HT1080 (cell line): Measurements from ENCODE around the gene NPAS3. TPM values are rescaled to one million over a fixed set of nuclear protein-coding genes. Genes with fewer than 3 reads are reported as not detected.
A peak's percentile ranks its signal among the peaks of the same experiment; 100 is the strongest.

ENCODE experiments used
- DNase-seq: peaks from one replicate; pipeline ENCODE4 v3.0.0-alpha.2; 2015; ENCODE audit warnings: low read depth
- total RNA-seq: library from RNA; depleted of rRNA; stranded (reverse); fragments of >200 nt; shearing (Covaris generic); gene quantifications from 2 replicates; pipeline ENCODE4 v1.2.3, GENCODE V29; 2014

The NPAS3 gene
- total RNA-seq, 1 experiment from 2014 or later = 0.18 TPM

- no peak for DNase-seq
Measured at GRCh38 chr14:33249233-33249820, 310.6 kb downstream of the NPAS3 start.

DNA sequence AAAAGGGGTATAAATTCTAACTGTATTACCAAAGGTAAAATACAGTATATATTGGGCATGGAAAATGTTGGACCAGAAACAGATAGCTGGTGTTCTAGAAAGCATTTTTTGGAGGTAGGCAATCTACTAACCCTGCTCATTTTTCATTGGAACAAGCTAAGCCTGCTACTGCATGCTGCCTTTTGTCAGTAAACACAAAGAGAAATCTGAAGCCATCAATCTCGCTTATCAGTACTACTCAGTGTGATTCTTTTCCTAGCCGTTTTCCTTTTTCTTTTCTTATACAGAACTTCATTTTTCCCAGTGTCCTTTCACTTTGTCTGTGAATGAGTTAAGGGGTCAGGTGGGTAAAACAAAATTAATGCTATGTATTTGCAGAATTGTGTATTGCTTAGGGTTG, 312.3 kb downstream of the NPAS3 start:
- no peak for DNase-seq

DNA sequence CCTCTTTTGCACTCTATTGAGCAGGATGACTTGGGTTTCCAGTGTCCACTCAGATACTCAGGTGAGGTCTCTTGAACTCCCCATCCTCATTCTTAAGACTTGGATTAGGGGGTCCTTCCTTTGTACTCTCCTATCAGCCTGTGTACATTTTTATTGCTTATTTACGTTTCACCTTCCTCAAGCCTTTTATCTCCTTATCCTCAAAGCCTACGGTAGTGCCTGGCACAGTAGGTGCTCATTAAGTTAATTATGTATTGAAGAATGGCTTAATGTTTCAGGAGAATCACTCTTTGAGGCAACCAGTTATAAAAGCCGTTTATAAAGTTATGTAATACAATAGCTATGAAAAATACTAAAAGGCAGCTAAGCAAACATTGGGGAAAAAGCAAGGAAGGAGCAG, 315.7 kb downstream of the NPAS3 start:
- no peak for DNase-seq

DNA sequence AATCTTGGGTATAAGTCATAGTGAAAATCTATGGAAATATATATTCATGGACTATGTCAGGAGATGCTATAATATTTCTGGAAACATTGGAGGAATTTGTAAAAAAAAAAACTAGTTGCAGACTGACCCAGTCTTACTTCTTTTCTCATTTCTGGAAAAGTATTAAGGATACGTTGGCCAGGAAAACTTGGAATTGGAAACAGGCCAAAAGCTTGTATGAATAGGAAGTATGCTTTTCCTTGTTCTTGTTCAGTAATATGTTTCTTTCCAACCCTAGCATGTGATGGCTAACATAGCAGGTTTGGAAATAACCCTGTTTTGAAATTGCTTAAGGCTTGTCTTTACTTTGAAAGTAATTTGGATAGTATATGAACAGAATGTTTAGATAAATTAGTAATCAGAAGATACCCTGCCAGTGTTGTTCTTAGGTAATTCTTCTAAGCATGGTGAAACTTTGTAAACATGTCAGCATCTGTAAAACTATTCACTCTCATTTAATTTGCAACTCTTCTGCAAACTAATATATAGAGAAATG, 316.2 kb downstream of the NPAS3 start:
- DNase-seq = no peak

- DNase-seq = no peak
Measured at GRCh38 chr14:33257796-33258195, 319.1 kb downstream of the NPAS3 start.

- no peak for DNase-seq
Measured at GRCh38 chr14:33259764-33260163, 321.1 kb downstream of the NPAS3 start.

DNA sequence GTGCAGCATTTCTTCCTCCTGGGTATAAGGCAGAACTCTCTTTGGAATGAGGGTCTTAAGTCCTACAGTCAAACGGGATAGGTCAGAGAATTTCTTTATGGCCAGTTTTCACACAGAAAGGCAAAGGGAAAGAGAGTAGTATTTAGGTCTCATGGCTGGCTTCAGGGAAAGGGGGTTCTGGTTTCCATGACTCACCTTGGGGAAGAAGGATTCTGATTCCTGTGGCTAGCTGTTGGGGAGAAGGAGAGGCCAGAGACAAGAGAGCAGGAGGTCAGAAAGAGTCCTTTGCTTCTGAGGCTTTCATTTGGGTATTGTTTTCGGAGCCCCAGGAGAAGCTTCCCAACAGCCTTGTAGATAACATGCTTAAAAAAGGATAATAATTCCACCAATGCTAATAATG, 332.5 kb downstream of the NPAS3 start:
- DNase-seq = peak; percentile 17

GRCh38 chr14:33271891-33272290, 333.2 kb downstream of the NPAS3 start:
- no peak for DNase-seq

GRCh38 chr14:33273978-33274377, 335.3 kb downstream of the NPAS3 start:
- DNase-seq = peak; percentile 0

- DNase-seq = no peak
Measured at GRCh38 chr14:33275879-33276278, 337.2 kb downstream of the NPAS3 start.

DNA sequence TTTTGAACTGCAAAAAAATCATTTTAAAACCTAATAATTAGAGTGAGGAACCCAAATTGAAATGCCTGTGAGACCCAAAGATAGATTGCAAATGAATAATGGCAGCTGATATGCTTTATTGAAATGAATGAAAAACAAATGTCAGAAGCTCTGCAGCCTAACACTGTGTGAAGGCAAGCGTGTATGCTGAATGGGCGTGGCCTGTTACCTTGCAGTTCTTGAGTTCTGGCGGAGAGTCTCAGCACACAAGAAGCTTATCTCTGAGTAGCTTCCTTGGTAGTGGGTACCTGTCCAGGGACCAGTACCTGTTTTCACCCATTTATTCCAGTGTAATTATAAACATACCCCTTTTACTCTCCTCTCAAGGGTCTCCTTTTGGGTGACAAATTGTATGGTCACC, 341.2 kb downstream of the NPAS3 start:
- DNase-seq = no peak

DNA sequence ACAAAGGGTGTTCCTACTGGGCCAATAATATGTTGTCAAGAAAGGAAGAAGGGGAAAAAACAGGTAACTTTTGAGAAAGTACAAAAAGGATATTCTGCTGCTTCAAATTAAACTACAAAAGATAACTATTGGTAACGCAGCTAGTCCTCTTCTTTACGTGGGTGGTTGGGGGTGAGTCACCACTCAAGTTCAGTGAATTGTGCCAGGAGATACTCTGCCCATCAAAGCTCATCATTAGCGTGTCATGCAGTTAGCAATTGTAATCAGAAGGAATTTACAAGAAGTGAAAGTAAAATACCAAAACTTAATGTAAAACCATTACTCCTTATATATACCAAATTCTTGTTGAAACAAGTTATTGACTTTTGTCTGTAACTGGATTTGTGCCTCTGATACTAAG, 342.0 kb downstream of the NPAS3 start:
- DNase-seq = peak; percentile 10

GRCh38 chr14:33282331-33283230, 343.9 kb downstream of the NPAS3 start:
- no peak for DNase-seq

DNA sequence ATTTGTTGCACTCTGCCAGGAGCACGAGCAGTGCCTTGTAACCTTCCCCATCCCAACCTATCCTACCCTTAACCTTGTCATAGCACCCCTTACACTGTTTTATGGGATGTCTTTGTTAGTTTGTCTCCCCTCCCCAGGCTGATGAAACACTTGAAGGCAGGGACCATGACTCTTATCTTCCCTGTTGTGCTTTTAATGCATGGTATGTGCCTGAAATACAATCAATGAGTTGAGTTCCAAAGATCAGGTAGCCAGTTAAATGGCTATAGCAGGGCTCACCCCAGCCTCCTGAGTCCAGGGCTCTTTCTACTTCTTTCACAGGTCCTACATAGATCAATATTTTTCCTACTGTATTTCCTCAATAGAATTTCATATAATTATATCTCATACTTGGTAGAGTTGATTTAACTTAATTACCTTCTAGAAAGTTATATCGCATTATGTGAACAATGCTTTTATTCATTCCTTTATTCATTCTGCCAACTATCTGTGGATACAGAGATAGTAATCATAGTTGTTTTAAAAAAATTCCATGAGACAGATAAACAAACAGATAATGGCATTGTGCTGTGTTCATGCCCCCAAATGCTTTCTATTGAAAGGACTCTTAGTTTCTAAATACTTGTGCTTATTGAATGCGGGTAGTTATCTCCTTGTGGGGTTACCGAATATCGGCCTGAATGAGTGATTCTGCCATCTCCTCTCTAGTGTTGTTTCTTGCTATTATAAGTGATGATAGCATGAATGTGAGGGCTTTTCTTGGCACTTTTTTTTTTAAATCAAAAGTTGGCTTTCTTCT, 347.4 kb downstream of the NPAS3 start:
- no peak for DNase-seq

DNA sequence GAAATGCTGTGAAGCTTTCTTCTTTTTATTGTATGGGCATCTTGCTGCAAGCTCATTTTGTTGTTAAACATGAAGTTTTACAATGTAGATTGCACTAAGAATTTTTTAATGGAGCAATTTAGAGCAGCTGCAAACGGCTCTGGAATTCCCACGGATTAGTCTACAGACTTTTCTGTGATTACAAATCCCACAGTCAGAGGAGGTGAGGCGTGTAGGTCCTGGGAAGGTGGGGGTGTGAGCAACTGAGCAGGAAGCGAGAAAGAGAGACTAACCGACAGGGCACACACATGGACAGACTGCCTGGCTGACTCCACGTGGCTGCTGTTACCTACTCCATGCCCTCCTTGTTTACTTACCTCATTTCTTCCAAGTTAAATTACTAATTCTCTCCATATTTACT, 348.5 kb downstream of the NPAS3 start:
- DNase-seq = no peak

DNA sequence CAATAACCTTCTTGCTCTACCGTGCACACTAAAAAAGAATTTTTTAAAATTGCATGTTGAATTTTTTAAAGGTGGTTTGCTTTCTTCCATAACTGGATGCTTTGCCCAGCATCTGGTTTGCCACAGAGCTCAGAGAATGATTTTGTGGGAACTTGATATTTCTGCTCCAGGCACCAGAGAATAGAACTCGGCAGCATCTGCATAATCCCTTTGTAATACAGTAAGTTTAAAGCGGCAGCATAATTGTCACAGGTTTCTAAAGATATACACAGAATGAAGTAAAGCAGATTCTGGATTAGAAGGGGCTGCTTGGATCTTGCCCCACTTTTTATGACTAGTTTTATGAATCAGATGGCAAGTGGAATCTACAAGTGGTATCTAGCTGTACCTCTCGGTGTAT, 352.0 kb downstream of the NPAS3 start:
- no peak for DNase-seq

GRCh38 chr14:33291529-33292104, 352.9 kb downstream of the NPAS3 start:
- no peak for DNase-seq

DNA sequence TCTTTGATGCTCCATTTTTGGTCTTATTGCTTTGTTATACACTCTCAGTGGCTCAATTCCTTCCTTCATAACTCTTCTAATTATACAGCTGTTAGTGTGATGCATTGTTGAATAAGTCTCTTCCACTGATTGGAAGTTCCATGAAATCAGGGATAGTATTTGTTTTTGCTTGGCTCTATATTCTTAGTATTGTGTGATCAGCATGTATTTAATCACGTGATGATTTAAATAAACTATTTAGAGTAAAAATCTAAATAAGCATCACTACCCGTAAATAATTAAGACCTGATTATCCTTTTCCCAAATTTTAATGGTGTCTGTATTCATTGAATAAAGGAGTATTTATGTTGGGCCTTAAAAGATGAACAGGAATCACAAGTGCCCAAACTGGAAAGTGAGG, 355.7 kb downstream of the NPAS3 start:
- no peak for DNase-seq

DNA sequence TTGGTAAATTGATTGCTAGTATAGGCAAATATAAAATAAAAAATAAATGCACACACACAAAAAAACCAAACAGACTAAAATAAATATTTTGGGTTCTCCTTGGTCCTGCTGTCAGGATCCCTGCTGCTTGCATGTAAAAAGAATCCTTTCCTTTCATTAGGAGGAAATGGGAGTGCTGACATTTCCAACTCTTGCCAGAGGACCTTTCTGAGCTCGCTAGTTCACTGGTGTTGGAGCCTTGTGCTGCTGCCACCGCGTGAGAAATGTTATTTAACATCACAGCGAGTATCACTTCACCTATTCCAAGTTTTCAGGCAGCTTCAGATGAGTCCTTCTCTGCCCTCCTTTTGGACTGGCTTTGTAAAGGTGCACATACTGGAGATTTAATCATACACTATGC, 358.9 kb downstream of the NPAS3 start:
- no peak for DNase-seq

DNA sequence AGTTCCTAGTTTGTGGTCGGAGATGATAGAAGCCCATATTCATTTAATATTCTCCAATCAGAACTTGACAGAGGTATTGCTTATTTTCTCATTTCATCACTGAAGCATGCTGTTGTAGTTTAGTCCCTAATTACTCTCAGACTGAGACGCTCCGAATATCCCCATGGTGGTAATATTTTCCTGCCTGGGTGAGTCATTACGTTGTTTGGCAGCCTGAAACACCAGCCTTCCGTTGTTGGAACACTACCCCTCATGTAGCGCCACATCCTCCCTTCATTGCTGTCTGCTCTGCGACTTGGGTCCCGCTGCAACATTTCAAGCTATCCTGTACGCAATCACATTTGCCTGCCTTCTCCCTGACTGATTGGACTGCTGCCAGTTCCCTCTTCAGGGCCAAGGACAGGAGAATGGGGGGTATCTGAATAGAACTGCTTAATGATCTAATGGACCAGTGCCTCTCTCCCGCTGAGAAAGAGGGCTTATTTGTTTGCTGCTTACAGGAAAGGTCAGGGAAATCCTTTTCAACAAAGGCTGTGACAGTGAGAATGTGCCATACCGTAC, 369.1 kb downstream of the NPAS3 start:
- DNase-seq = peak; percentile 51

DNA sequence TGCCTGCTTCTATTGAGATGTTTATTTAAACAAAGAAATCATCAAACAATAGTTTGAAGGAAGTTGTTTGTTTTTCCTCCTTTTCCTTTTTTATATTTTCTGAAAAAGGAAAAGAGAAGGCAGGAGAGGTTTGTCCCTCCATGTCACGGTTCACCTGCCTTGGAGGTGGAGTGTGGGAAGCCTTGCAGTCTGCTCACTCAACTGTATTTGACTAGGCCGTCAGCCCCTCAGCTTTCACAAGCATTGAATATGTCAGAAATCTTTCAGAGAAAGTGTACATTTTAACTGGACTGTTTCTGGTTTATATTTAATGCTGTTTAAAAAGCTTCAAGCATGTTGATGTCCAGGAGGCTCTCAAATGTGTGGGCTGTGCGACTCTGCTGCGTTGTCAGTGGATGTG, 370.4 kb downstream of the NPAS3 start:
- no peak for DNase-seq
